HG03575 (cell line): Measurements from ENCODE around the gene MRAP.

ENCODE experiments used
- ATAC-seq: cut with Tn5 transposase; IDR thresholded peaks from one replicate; pipeline ENCODE4 v1.9.1; 2021; ENCODE audit not compliant: unreplicated experiment, insufficient number of reproducible peaks, low FRiP score; ENCODE audit errors: extremely low read depth

Gene MRAP

GRCh38 chr21:32338209-32338921, 39.7 kb downstream of the MRAP start:
- ATAC-seq: no peak

DNA sequence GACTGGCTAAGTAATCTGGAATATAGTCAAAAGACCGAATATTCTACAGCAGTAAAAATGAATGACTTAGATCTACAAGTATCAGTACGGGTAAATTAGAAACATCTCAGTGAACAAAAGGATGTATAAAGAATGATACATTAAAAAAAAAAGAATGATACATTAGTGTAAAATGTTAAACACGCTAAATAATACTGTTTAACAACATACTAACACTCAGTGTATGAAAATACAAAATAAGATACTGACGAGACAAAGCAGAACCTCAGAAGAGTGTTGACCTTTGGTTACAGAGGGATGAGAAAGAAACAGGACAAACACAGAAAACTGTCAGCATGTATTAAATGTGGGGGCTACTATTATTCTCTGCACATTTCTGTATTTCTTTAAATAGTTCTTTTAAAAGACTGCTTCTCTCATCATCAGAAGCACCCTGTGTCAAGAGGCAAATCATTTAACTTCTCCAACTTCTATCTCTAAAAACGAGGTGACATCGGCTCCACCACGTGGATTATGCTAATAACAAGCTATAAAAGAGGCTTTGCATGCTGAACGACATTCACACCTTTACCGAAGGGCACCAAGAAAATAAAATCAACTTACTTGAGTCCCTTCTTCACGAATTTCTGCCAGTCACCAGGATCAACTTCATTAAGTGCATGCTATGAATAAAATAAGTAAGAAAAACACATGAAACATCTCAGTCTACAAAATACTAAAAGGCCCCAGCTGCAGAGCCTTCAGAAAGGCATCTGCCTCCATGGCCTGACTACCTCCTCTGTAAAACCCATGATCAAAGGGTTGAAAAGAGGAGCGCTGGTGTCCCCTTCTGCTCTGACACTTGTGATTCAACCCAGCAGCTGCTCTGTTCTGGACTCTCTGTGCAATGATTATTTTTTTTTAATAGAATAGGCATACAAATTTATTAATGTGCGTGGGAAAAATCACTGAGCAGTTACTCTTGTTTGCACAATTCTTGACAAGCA, 42.5 kb downstream of the MRAP start:
- ATAC-seq: no peak

- ATAC-seq: no peak
Observed at GRCh38 chr21:32346951-32347350, 48.3 kb downstream of the MRAP start.

DNA sequence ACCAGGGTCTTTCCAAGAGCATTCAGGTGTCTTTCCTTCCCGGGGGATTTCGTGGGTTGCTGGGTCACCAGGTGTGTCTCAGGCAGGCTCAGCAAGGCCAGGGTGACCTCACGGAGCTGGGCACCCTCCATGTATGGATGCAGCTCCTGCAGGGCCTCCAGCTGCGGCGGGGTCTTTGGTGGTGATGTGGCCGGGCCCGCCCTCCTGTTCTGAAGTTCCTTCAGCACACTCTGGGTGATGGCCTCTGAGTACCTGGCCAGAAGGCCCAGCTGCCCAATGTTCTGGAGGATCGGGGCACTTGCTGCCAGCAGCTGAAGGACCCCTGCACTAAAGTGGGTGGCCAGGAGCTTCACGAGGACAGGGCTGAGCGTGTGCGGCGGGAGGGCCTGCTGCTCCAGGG, 48.7 kb downstream of the MRAP start:
- no peak for ATAC-seq

DNA sequence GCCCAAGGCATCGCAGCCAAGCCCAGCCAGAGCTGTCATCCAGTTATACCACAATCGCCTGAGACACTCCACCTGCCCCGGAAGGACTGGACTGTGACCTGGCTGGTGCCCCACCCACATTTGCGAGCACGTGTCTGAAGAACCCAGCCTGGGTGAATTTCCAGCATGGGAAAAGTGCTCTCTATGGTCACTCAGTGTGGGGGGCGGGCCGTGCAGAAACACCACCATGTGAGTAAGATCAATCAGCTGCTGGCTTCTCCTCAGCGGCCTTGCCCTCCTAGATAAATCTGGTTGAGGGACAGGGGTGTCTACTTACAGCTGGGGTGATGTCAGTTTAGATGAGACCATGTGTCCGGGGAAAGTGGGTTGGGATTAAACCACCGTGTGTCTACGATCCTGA, 49.3 kb downstream of the MRAP start:
- ATAC-seq: no peak

DNA sequence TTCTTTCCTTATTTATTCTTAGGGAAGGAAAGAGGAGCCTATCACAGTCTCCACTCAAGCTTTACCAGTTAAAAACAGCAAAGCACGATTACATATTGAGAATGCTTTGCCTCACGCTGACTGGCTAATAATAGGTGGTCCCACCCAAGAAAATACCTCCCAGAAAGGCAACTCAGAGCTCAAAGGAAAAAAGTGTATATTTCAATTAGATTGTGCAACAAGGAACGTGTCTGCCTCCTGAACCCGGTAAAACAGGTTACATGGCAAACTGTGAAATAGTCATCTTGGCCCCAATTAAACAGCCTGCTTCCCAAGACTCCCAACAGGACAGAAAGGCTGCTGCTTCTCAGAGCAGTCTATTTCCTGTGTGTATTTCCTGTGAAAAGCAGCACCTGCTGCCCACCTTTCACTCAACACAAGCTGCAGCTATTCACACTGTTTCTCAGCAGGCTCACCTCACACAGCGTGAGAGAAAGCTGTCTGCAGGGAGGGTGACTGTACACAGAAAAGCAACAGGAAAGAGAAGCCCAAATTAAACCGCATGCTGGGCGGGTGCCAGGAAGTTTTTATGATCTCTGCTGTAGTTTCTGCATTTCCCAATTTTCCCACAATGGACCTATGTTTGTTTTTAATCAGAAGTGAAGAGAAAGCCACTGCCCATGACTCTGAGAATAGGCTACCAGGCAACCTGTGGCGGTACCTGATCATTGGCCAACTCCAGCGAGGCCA, 50.1 kb downstream of the MRAP start:
- no peak for ATAC-seq

DNA sequence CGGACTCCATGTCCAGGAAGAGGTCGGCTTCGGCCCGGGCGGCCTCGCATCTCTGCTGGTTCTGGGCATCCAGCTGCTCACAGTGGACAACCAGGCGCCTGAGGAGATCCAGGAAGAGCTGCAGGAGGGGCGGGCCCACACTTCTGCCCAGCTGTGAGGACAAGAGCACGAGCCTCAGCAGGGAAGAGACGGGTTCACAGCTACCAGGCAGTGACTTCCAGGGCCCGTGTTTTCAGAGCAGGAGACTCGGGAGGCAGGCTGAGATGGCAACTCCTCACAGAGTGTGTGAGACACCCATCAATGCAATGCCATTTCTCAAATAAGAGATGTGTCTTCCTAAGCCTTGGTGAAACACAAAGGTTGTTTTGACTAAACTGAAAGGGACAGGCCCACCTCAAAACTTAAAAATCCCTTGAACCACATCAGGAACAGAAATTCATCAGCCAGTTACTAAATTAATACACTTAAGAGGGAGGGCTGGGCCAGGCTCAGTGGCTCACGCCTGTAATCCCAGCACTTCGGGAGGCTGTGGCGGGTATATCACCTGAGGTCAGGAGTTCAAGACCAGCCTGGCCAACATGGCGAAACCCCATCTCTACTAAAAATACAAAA, 50.8 kb downstream of the MRAP start:
- ATAC-seq: no peak

DNA sequence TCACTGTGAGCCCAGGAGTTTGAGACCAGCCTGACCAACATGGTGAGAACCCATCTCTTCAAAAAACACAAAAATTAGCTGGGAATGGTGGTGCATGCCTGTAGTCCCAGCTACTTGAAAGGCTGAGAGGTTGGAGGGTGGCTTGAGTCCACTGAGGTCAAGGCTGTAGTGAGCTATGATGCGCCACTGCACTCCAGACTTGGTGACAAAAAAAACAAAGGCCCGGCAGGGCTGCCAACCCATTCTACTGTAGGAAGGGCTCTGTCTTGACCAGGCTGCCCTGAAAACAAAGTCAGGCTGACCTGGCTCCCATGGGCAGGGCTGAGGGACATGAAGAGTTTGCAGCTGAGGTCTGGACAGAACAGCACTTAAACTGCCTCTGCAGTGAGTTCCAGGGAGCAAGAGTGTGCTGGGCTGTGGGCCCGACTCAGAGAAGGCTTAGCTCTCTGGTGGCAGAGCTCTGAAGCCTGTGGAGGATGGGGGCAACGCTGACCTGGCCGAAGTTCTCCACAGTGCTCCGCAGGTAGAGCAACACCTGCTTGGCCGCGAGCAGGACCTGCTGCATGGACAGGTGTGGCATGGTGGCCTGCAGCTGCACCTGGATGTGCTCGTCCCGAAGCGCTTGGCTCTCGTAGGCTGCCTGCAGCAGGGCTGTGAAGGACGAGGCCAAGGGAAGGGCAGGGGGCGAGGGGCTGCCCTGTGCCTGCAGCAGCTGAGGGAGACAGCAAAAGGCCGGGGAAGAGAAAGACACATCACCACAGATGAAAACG, 51.7 kb downstream of the MRAP start:
- ATAC-seq: no peak

GRCh38 chr21:32350981-32351380, 52.3 kb downstream of the MRAP start:
- no peak for ATAC-seq

GRCh38 chr21:32351428-32351827, 52.8 kb downstream of the MRAP start:
- ATAC-seq: no peak

GRCh38 chr21:32352526-32352925, 53.9 kb downstream of the MRAP start:
- no peak for ATAC-seq

- no peak for ATAC-seq
Observed at GRCh38 chr21:32353002-32353711, 54.5 kb downstream of the MRAP start.

GRCh38 chr21:32356874-32357395, 58.3 kb downstream of the MRAP start:
- ATAC-seq: no peak

GRCh38 chr21:32359719-32360260, 61.1 kb downstream of the MRAP start:
- no peak for ATAC-seq

GRCh38 chr21:32360401-32360975, 61.8 kb downstream of the MRAP start:
- no peak for ATAC-seq
